MM.1S (cell line): ENCODE results near the gene CUBN.

Experiments
- DNase-seq: peaks from one replicate; pipeline ENCODE4 v3.0.0-alpha.2; 2015
- H2AFZ ChIP-seq: fragments of 300-600 bp; sonication (generic); 2 replicates; pipeline ENCODE4 v1.6.0; 2016; ENCODE audit warnings: antibody characterized with exemption, low read length
- H3F3A ChIP-seq: fragments of 300-600 bp; sonication (generic); 2 replicates; pipeline ENCODE4 v1.6.1; 2016; ENCODE audit warnings: mild to moderate bottlenecking, antibody characterized with exemption, low read length, moderate library complexity, mixed read lengths; ENCODE audit not compliant: insufficient read depth
- H3K27ac ChIP-seq: fragments of 300-600 bp; sonication (generic); 2 replicates; pipeline ENCODE4 v1.5.1; 2016; ENCODE audit warnings: mild to moderate bottlenecking, low read length
- H3K27me3 ChIP-seq: fragments of 300-600 bp; sonication (generic); replicated peaks from 2 replicates; pipeline ENCODE4 v1.6.0; 2016; ENCODE audit warnings: low read length; ENCODE audit not compliant: insufficient read depth
- H3K36me3 ChIP-seq: fragments of 300-600 bp; sonication (generic); replicated peaks from 2 replicates; pipeline ENCODE4 v1.6.1; 2016; ENCODE audit warnings: mild to moderate bottlenecking, low read length, mixed read lengths; ENCODE audit not compliant: insufficient read depth
- H3K4me1 ChIP-seq: fragments of 300-600 bp; sonication (generic); 2 replicates; pipeline ENCODE4 v1.6.1; 2016; ENCODE audit warnings: low read length, mixed read lengths
- H3K4me2 ChIP-seq: fragments of 300-600 bp; sonication (generic); 2 replicates; pipeline ENCODE4 v1.6.0; 2016; ENCODE audit warnings: low read depth, low read length
- H3K4me3 ChIP-seq: fragments of 300-600 bp; sonication (generic); 2 replicates; pipeline ENCODE4 v1.5.1; 2016; ENCODE audit warnings: low read length, mixed read lengths
- H3K79me2 ChIP-seq: fragments of 300-600 bp; sonication (generic); 2 replicates; pipeline ENCODE4 v1.6.1; 2016; ENCODE audit warnings: mixed run types, low read length, mixed read lengths
- H3K9ac ChIP-seq: fragments of 300-600 bp; sonication (generic); 2 replicates; pipeline ENCODE4 v1.6.1; 2016; ENCODE audit warnings: low read length, mixed read lengths
- H3K9me2 ChIP-seq: fragments of 300-600 bp; sonication (generic); replicated peaks from 2 replicates; pipeline ENCODE4 v1.6.1; 2016; ENCODE audit warnings: mild to moderate bottlenecking, low read length, mixed read lengths; ENCODE audit not compliant: insufficient read depth
- H3K9me3 ChIP-seq: fragments of 300-600 bp; sonication (generic); replicated peaks from 2 replicates; pipeline ENCODE4 v1.6.1; 2016; ENCODE audit warnings: mild to moderate bottlenecking, low read length, mixed read lengths; ENCODE audit not compliant: insufficient read depth
- H4K20me1 ChIP-seq: fragments of 300-600 bp; sonication (generic); 2 replicates; pipeline ENCODE4 v1.6.1; 2016; ENCODE audit warnings: mild to moderate bottlenecking, low read length, moderate library complexity, mixed read lengths; ENCODE audit not compliant: insufficient read depth
- CTCF ChIP-seq: fragments of 300-600 bp; sonication (generic); IDR thresholded peaks from 2 replicates; pipeline ENCODE4 v1.5.1; 2016; ENCODE audit warnings: antibody characterized with exemption, low read length, mixed read lengths
- EZH2 ChIP-seq: fragments of 300-600 bp; sonication (generic); optimal IDR thresholded peaks from 2 replicates; pipeline ENCODE3; 2017; ENCODE audit warnings: low read depth, mild to moderate bottlenecking, antibody characterized with exemption, low read length, mixed read lengths
- EZH2phosphoT487 ChIP-seq: fragments of 300-600 bp; sonication (generic); IDR thresholded peaks from 2 replicates; pipeline ENCODE4 v1.6.1; 2018; ENCODE audit warnings: antibody characterized with exemption, low read length

CUBN gene

GRCh38 chr10:16938952-16939351 is 190.7 kb downstream of the CUBN start:
- Histone ChIP-seq H3K79me2 (no peaks in the 10 kb centered on the region), H3K27ac (no peak overlapping the region), H2AFZ (no peak overlapping the region), H3K4me3 (no peak overlapping the region), H3K4me1 (no peaks in the 10 kb centered on the region), H3K9ac (no peak overlapping the region), H4K20me1 (no peaks in the 10 kb centered on the region), H3K4me2 (no peak overlapping the region), H3F3A (no peaks in the 10 kb centered on the region), H3K27me3 (no peaks in the 10 kb centered on the region), H3K9me3 (no peaks in the 10 kb centered on the region), H3K9me2 (no peaks in the 10 kb centered on the region), H3K36me3 (no peaks in the 10 kb centered on the region)
- no peak for TF ChIP-seq EZH2
- no peak for TF ChIP-seq EZH2phosphoT487
- no peak for TF ChIP-seq CTCF
- no peak for DNase-seq

DNA sequence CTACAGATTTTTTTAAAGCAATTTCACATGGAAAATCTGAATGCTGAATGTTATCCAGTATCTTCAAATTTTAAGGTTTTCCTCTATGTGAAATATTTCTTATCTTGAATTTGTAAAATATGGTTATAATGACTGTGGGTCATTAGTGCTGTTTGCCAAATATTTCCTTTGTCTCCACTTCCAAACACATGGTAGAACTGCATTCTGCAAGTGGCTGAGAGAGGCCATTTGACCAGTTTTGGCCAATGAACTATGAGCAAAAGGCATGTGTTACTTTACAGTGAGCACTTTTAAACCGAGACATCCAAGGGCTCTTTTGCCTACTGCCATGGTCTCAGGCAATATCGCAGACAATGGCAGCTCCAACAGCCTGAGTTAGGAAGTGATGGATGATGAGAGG is 195.2 kb downstream of the CUBN start:
- Histone ChIP-seq H3K4me2 (no peak overlapping the region), H3K9me3 (no peaks in the 10 kb centered on the region), H3K27ac (no peak overlapping the region), H3K9me2 (no peaks in the 10 kb centered on the region), H3F3A (no peaks in the 10 kb centered on the region), H3K36me3 (no peaks in the 10 kb centered on the region), H3K79me2 (no peaks in the 10 kb centered on the region), H3K4me1 (no peaks in the 10 kb centered on the region), H4K20me1 (no peaks in the 10 kb centered on the region), H3K9ac (no peak overlapping the region), H3K4me3 (no peak overlapping the region), H2AFZ (no peak overlapping the region), H3K27me3 (no peaks in the 10 kb centered on the region)
- TF ChIP-seq EZH2phosphoT487 (no peak), CTCF (no peak), EZH2 (no peak)
- no peak for DNase-seq

- H3K4me3 ChIP-seq = no peak overlapping the region
- TF ChIP-seq EZH2phosphoT487 = no peak
- no peak for TF ChIP-seq EZH2
- no peak for TF ChIP-seq CTCF
- no peak overlapping the region for H2AFZ ChIP-seq
Measured at GRCh38 chr10:16933783-16934182, 195.8 kb downstream of the CUBN start.

GRCh38 chr10:16931930-16932329 is 197.7 kb downstream of the CUBN start:
- Histone ChIP-seq H3K4me3 (no peak overlapping the region), H3K27me3 (no peaks in the 10 kb centered on the region), H2AFZ (no peak overlapping the region), H3K79me2 (no peaks in the 10 kb centered on the region), H3K9ac (no peak overlapping the region), H3K4me1 (no peaks in the 10 kb centered on the region), H3K4me2 (no peak overlapping the region), H3K27ac (no peak overlapping the region), H3K9me3 (no peaks in the 10 kb centered on the region), H3K36me3 (no peaks in the 10 kb centered on the region), H3K9me2 (no peaks in the 10 kb centered on the region), H4K20me1 (no peaks in the 10 kb centered on the region), H3F3A (no peaks in the 10 kb centered on the region)
- TF ChIP-seq EZH2 (no peak), EZH2phosphoT487 (no peak), CTCF (no peak)
- DNase-seq = no peak

More at GRCh38 chr10:16933783-16934182, 195.8 kb downstream of the CUBN start:
- Histone ChIP-seq H3K9ac (no peak overlapping the region), H3K9me3 (no peaks in the 10 kb centered on the region), H3K79me2 (no peaks in the 10 kb centered on the region), H3F3A (no peaks in the 10 kb centered on the region), H3K9me2 (no peaks in the 10 kb centered on the region), H3K27me3 (no peaks in the 10 kb centered on the region), H3K4me2 (no peak overlapping the region), H3K4me1 (no peaks in the 10 kb centered on the region), H3K27ac (no peak overlapping the region), H3K36me3 (no peaks in the 10 kb centered on the region), H4K20me1 (no peaks in the 10 kb centered on the region)
- no peak for DNase-seq
